Stromal cell of bone marrow (primary cell): ENCODE results near the gene CTNND2.

Source experiments
- DNase-seq: peaks from one replicate; pipeline ENCODE4 v3.0.0-alpha.2; 2012; ENCODE audit warnings: low read depth

The CTNND2 gene, protein sequence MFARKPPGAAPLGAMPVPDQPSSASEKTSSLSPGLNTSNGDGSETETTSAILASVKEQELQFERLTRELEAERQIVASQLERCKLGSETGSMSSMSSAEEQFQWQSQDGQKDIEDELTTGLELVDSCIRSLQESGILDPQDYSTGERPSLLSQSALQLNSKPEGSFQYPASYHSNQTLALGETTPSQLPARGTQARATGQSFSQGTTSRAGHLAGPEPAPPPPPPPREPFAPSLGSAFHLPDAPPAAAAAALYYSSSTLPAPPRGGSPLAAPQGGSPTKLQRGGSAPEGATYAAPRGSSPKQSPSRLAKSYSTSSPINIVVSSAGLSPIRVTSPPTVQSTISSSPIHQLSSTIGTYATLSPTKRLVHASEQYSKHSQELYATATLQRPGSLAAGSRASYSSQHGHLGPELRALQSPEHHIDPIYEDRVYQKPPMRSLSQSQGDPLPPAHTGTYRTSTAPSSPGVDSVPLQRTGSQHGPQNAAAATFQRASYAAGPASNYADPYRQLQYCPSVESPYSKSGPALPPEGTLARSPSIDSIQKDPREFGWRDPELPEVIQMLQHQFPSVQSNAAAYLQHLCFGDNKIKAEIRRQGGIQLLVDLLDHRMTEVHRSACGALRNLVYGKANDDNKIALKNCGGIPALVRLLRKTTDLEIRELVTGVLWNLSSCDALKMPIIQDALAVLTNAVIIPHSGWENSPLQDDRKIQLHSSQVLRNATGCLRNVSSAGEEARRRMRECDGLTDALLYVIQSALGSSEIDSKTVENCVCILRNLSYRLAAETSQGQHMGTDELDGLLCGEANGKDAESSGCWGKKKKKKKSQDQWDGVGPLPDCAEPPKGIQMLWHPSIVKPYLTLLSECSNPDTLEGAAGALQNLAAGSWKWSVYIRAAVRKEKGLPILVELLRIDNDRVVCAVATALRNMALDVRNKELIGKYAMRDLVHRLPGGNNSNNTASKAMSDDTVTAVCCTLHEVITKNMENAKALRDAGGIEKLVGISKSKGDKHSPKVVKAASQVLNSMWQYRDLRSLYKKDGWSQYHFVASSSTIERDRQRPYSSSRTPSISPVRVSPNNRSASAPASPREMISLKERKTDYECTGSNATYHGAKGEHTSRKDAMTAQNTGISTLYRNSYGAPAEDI (N-terminal part only)

DNA sequence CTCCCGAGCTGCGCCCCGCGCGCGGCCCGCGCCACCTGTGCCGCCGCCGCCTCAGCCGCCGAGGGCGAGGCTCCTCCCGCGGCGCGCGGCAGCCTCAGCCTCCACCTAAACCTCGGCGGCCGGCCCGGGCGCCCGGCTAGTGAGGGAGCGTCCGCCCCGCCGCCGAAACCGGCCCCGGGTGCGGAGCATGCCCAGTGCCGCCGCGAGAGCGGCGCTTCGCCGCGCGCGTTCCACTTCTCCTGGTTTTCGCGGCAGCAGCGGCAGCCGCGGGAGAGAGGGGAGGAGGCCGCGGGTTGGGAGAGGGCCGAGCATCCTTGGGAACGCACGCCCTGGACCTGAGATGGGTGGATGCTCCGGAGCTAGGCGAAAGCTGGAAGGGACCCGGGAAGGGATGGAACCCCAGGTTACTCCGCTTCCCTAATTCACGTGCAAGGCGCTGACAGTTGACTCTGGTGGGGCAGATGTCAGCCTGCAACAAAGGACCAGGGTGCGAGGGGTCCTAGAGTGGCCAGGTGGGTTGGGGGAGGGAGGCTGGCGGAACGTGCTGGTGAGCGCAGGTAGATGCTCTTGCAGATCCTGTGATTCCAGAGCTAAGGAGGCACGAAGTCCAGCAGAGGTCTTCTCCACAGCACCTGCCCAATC is at the start of gene CTNND2:
TSS of gene CTNND2 (minus strand) at position 182 of the 642 bp plus-strand sequence. CDS start 593 bp downstream, outside the sequence.
- DNase-seq = no peak

DNA sequence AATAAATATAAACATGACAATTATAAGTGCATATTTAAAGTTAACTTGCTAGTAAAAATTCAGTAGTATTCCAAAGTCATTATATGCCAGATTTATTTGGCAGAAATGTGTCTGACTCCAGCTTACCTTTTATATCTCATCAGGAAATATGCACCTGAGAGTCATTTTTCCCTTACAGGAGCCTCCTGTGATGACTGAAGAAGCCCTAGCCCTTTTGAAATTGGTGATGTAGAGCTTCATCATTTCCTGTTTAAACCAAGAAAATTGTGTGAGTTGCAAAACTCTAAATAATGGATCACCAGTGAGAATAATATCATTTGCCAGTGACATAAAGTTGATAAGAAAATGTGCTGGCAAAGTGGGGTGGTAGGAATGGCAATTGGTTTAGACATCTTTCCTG is 42.1 kb upstream of the CTNND2 start:
- no peak for DNase-seq

DNA sequence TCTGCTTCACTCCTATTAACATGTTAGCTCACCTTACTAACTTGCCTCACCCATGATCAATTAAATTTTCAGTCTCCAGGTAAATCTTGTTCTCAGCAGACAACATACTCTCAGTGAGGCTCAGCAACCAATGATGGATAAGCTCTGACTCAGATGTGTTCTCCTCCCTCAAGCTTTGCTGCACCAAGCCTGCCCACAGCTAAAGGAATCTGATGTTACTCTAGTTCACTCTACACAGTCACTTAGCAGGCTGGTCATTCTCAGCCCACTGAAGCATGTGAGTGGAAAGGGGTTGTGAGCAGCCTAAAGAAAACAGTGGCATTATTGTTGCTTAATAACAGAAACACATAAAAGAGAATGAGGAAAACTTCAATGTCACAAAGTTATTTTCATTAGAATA is 37.3 kb upstream of the CTNND2 start:
- no peak for DNase-seq

DNA sequence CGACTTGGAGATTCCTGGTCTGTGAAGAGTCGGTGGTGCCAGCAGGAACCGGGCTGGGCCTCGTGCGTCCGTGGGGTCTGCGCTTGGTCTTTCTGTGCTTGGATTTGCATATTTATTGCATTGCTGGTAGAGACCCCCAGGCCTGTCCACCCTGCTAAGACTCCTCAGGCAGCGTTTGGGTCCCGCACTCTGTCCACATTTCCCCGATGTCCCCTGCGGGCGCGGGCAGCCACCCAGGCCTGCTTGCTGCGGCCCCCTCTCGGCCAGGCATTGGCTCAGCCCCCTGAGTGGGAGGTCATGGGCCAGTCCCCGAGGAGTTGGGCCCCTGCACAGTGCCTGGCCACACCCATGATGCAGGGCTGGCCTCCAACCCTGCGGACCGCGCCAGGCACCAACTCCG is 27.4 kb upstream of the CTNND2 start:
- no peak for DNase-seq

DNA sequence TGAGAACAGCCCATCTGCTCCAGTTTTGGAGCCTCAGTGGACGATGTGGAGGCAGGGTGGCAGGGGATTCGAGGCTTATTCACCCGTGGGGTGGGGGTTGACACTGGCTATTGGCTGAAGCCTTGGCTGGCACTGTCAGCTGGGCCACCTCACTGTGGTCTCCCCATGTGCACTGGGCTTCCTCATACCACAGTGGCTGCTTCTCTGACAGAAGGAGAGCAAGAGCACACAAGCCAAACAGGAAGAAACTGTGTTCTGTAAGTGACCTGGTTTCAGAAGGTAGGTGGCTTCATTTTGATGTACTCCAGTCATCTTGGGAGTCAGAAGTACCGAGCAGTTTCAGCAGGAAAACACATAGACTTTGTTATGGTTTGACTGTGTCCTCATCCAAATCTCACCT is 24.7 kb upstream of the CTNND2 start:
- DNase-seq = no peak

DNA sequence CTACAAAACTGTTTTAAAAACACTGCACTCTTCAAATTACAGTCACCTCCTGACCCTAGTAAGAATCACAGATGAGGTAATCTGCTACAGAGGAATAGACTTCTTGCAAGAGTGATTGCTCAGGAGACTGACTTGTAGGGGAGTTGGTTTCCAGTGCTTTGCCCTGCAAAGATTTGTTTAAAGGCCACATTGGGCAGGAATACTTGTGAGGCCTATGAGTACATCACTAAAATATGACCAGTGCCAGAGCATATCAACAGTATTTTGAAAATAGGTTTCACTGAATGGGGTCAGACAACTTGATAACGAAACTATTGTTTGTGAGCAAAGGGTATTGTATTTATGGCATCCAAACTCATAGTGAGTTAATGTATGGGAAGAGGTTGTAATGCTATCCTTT is 21.5 kb upstream of the CTNND2 start:
- DNase-seq = no peak

DNA sequence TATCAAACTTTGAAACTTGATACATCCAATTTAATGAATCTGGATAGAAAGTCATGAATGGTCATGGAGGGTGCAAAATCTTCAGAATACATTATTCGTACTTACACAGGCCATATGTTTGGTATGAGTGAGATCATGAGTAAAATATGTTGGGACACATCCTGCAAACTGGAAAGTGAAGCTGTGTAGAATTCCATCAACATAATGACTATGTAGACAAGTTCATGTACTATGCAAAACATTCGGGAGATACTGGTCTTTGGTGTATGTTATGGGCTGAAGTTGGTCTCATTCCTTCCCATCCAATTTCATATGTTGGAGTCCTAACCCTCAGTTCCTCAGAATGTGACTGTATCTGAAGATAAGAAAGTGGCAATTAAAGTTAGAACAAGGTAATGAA is 18.1 kb upstream of the CTNND2 start:
- DNase-seq = no peak

DNA sequence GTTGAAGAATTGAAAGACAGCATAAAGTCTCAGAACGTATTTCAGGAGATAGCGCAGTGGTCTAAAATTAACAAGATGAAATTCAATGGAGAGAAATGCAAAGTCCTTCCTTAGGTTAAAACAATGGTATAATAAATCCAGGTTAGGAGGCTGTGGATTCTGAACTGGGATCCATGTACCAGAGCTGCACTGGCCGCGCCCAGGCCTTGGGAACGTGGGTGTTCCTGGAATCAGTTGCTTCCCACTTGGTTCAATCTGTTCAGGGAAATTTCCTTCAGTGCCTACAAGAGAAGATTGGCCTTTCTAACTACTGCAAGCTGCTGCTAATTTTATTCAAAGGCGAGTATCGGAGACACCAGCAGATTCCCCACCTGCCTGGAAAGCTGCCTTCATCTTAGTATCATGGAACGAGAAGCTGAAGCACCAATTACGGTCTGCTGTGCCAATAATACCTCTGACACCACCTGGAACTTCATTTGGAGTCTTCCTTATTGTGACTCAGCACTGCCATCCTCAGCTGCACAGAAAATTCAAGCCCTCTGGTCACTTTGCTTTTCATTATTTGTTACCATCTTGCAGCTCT is 14.3 kb upstream of the CTNND2 start:
- DNase-seq = no peak

DNA sequence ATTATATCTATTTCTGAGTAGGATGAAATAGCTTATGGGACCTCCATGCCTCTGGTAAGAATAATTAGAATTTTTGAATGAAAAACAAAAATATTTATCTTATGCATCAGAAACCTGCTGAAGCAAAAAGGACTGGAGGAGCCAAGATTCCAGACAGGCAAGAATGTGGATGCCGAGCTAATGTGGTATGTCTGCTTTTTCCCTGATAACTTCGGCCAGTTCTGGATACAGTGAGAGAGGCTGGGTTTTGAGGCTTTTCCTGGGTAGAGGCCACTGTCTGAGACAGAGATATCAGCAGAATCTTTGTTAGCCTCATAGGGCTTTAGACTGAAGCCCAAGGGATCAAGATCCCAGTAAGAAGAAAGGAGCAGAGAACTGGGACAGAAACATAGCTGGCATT is 5.2 kb upstream of the CTNND2 start:
- DNase-seq = no peak

DNA sequence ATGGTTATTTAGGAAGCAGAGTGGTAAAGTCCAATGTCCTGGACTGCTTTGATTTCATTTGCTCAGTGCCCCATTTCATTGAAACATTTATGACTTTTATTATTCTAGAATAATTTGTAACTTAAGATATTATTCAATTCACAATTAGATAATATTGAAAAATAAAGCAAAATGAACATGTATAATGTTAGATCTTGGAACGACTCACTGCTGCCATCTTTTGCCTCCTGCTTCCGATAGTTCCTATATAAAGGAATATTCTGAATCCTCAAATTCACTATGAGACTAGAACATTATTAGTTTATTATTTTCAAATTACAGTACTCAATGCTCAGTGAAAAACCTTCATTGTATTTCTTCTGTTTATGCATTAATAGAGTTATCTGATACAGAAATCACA is 2.3 kb upstream of the CTNND2 start:
- no peak for DNase-seq

DNA sequence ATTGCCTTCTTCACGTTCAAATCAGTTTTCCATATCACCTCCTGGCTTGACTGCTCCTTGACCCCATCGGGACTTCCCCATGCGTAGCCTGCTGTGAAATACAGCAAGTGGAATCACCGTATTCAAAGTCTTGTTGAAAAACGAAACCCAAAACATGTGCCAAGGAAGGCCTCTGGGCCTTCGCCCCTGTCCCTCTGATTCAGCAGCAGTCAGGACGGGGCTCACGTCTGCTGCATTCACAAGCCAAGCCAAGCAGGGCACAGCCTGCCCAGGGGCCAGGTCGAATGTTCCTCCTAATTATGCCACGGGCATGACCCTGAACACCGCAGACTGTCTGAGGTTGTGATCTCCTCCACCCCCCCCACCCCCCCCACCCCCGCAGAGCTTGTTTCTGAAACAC is 960 bp upstream of the CTNND2 start:
- no peak for DNase-seq

DNA sequence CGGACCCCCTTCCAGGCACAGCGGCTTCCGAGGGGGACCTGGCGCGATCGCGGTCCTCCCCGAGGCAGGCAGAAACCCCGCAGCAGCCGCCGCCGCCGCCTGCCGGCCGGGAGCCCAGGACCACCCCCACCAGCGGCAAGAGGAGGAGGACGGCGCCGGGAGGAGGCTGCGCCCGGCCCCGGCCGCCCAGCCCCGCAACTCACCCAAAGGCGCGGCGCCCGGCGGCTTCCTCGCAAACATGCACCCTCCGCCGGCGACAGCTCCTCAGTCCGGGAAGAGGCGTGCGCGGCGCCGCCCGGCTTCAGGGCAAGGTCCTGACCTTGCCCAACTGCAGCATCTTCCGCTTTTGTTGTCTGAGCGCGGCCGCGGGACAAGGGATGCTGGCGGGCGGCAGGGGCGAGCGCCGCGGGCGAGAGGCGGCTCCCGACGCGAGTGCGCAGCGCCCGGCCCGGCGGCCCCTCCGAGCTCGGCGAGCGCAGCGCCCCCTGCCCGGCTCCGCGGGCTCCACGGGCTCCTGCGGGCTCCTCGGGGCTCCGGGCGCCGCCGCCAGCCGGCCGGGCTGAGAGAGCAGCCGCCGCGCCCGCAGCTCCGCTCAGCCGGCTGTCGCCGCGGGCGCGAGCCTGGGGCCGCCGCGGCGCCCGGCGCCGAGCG is 507 bp downstream of the CTNND2 start:
- DNase-seq = no peak

DNA sequence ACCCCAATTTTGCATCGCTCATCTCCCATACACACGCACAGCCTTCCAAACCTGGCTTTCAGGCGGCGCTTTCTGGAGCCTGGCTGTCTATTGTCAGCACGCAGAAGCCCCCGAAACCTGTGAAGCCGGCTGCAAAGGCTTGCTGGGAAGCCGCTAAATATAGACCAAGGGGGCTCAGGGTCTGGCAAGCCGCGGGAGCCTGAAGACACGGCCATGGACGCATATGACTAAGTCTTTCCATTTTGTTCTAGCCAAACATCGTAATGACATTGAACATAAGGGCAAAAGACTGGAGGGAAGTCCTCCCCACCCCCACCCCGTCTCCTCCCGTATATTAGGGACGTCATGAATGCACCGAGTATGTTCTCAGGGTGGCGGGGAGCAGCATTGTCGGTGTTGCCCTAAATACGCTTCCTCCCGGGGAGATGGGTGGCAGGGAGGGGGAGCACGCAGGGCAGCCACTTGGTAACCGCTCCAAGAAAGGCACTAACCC is 1.1 kb downstream of the CTNND2 start:
- DNase-seq = no peak

DNA sequence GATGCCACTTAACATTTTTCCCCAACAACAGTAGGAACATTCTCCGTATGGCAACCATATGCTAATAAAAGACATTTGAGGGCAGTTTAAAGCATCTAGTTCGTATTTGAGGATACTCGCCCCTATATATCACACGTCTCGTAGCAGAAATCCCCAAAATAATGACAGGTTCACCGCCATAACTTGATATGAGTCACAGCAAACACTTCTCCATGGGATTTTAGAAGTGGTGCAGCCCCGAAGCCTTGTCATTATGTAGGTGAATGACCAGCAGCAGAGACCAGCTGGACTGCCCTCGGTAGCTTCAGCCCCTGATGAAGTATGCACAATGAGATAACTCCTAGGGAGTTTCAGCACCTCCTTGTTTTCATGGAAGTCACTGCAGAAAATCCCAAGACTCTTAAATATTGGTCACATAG is 2.0 kb downstream of the CTNND2 start:
- DNase-seq = no peak

DNA sequence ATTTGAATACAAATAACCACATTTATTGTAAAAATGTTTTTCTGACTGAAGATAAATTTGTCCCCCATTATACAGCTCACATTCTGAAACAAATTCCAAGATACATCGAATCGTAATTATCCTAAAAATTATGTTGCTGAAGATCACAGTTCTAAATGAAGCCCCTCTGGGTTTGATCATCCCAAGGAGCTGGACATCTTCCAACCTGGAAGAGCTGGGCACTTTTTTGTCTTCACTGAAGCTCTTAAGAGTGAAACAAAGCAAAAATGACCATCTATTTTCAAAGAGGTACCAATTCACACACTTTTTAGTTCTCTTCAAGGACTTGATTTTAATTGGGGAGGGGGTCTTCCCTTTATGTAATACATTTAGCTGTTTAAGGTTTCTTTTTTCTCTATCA is 5.5 kb downstream of the CTNND2 start:
- DNase-seq = no peak

DNA sequence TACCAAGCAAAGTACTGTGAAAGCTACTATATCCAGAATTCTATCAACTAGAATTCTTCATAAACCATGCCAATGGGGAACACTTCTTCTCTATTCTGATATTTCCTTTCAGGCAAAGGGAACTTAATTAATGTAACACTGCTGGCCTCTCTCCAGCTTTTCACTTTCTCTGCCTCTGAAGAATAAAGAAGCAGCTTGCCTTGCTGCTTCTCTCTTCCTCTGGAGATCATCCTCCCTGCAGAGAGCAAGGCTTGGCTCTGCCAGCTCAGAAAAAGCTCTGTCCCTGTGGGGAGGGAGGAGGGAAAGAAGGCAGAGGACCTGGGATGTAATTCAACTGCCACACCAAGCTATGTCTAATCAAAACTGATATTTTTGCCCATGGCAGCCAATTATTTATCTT is 6.5 kb downstream of the CTNND2 start:
- no peak for DNase-seq

DNA sequence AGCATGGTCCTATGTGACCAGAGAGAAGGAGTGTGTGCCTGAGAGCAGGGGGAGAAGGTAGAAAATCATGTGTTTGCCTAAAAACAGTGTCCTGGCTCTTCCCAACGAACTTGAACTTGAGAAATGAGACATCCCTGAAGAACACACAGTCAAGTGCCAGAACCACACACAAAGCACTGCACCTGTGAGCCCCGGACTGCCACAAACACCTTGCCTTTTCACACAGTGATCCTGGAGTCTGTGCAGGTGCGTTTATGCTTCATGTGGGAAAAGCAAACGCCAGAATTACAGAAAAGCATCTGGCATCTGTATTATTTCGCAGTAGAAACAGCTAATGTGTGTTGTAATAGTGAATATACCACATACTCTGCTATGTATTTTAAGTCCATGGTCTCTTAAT is 9.3 kb downstream of the CTNND2 start:
- no peak for DNase-seq

DNA sequence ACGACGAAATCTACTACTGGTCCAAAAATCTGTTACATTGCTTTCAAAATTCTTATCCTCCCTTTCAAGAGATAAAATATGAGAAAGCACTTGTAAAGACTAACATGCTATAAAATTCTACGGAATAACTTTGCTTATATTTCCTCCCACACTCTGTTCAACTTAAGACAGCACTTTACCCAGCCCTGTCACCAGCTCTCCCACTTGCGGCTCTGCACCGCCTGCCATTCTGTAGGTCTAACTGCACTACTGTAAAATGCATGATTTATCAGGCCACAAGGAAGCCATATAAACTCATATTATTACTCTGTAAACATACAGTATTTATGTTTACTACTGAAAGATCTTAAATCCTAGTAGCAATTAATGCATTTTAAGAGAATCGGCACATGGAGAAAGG is 11.4 kb downstream of the CTNND2 start:
- DNase-seq = no peak

DNA sequence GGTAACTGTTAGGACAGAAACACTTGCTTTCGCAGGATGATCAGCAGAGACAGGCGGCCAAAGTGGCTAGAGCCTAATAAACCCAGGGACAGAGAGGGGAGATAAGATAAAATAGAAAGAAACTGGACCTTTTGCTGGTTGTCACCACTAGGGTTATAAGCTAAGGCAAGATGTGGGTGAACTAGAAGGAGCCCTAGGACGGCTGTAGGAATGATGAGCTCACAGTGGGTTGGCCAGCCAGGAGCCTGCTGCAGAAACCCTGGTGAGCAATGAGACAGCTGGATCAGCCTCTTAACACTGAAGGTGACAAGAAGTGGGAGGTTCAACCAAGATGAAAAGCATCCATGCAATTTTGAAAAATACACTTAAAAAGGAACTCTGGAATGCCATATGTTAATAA is 13.5 kb downstream of the CTNND2 start:
- DNase-seq = no peak

DNA sequence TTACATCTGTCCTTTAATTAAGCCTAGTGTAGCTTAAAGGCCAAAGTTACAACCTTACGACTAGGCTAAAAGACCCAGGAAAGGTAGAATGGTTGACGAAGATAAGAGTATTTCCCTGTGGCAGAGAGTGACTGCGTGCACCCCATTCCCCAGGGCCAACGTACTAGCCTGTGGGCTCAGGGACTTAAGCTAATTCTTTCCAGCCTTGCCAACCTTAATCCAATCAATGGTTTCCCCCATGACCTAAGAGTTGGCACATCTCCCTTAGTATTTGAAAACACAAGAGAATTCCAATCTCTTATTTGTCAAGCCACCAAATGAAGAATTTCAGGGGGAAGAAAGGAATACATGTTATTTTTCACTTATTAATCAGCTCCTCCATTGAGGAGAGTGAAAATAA is 16.0 kb downstream of the CTNND2 start:
- DNase-seq = no peak

DNA sequence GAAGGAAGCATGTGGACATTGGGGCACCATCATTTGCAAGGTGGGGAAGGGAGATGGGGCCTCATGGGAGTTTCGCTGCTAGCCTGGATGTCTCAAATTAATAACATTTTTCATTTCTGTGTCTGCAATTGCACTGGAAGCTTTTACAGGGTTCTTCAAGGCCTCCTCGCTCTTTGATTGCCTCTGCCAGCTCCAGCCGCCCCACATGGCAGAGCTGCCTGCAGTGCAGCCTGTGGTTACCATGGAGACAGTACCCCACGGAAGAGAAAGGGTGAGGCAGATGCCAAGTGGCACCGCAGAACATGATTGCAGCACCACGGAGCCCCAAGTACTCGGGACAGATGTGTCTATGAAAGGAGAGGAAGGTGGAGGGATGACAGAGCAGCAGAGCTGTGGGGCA is 25.4 kb downstream of the CTNND2 start:
- DNase-seq = no peak
